Astrocyte (in vitro differentiated cells and primary cell): ENCODE results near the gene MKNK1.

Source experiments
- CTCF ChIP-seq: IDR thresholded peaks from 2 replicates; pipeline ENCODE4 v1.5.1; 2011; ENCODE audit warnings: low read depth, mild to moderate bottlenecking, inconsistent platforms, low read length, moderate library complexity; ENCODE audit not compliant: insufficient read depth
- EZH2 ChIP-seq: IDR thresholded peaks from 2 replicates; pipeline ENCODE4 v1.6.1; 2012; ENCODE audit warnings: mild to moderate bottlenecking, low read length, inconsistent platforms; ENCODE audit not compliant: insufficient read depth

DNA sequence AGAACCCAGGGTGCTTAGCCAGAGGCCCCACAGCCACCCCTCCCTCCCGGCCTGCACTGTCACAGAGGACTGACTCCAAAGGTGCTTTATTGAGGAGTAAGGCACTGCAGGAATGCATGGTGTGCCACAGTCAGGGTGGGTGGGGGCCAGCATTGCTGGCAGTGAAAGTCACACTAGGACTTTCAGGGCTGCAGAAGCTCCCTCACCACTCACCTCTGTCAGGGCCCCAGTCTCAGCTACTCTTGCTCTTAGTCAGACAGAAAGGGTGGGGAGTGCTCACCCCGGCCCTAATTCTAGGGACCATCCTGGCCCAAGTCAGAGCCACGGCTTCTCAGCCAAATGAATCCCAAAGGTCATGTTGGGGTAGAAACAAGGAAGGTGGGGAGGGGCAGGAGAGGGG, 72.0 kb downstream of the MKNK1 start:
- TF ChIP-seq CTCF (no peak), EZH2 (no peak)
